NCI-H1694 treated with DMSO at 0.1 percent for 48 hours (cell line): ENCODE results near the gene ADIPOR2.
"Not testable (repeated sequence)": the region's sequence is repeated elsewhere in the genome, so short reads cannot be mapped to it uniquely, and the experiment has no call there.

Experiments
- DNase-seq: peaks from one replicate; lab custom pipeline; 2025; lab: John Stamatoyannopoulos, UW

Gene ADIPOR2

DNA sequence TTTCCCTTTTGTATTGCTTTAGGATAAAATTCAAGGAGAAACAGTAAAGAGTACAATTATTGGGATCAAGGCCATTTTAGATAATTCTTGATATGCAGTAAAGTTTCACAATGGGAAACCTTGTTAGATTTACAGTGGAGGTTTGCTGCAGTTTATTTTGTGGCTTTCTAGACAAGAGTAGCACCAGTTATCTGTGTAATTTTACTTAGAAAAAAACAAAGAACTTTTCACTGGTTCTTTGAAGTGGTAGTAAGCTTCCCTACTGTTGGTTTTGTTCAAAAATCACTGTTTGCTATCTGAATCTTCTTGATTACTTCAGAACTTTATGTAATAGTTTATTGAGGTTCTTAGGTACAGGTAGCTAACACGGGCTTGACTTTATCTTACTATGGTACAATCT is 42.0 kb downstream of the ADIPOR2 start:
- no peak for DNase-seq

DNA sequence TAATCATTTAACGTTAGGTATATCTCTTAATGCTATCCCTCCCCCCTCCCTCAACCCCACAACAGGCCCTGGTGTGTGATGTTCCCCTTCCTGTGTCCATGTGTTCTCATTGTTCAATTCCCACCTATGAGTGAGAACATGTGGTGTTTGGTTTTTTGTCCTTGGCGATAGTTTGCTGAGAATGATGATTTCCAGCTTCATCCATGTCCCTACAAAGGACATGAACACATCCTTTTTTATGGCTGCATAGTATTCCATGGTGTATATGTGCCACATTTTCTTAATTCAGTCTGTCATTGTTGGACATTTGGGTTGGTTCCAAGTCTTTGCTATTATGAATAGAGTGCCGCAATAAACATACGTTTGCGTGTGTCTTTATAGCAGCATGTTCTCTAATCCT is 42.8 kb downstream of the ADIPOR2 start:
- DNase-seq = not testable (repeated sequence)

DNA sequence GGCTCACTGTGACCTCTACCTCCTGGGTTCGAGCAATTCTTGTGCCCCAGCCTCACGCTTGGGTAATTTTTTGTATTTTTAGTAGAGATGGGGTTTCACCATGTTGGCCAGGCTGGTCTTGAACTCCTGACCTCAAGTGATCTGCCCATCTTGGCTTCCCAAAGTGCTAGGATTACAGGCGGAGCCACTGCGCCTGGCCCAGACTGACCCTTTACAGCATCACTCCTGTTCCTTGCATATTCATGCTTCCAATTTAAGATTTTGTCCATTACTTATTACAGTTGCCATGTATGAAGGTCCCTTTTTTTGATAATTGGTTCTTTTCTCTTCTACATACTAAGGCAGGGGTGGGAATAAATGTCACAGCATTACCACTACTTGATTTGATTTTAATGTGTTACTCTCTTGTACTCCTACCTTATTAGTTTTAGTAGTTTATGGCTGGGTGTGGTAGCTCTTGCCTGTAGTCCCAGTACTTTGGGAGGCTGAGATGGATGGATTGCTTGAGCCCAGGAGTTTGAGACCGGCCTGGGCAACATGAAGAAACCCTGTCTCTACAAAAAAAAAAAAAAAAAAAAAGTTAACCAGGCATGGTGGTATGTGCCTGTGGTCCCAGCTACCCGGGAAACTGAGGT is 46.9 kb downstream of the ADIPOR2 start:
- no peak for DNase-seq

DNA sequence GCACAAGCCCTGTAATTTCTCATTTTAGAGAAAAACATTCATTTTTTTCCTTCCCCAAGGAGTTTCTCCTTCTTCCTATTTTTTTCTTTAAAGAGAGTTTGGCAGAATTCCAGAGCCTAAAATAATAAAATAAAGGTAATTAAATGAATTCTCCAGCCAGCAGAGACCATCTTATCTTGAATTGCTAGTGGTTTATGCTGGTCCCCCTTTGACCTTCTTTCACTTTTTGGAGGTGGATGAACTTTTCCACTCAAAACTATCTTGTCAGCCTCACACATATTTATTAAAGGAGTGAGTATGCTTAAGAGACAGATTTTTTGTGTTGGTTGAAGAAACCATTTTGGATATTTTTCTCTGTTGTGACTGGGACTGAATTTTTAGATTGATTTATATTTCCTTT is 47.6 kb downstream of the ADIPOR2 start:
- DNase-seq = no peak

DNA sequence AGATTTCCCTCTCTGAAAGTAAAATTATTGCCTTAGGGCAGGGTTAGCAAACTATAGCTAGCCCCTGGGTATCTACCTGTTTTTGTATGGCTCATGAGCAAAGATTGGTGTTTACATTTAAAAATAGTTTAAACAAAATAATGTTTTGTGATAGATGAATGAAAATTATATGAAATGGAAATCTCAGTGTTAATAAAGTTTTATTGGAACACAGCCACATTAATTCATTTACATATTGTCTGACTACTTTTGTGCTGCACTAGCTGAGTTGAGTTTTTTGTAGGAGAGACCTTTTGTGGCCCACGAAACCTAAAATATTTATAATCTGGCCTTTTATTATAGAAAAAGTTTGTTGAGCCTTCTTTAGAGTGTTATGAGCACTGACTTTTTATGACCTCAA is 48.5 kb downstream of the ADIPOR2 start:
- DNase-seq = no peak

DNA sequence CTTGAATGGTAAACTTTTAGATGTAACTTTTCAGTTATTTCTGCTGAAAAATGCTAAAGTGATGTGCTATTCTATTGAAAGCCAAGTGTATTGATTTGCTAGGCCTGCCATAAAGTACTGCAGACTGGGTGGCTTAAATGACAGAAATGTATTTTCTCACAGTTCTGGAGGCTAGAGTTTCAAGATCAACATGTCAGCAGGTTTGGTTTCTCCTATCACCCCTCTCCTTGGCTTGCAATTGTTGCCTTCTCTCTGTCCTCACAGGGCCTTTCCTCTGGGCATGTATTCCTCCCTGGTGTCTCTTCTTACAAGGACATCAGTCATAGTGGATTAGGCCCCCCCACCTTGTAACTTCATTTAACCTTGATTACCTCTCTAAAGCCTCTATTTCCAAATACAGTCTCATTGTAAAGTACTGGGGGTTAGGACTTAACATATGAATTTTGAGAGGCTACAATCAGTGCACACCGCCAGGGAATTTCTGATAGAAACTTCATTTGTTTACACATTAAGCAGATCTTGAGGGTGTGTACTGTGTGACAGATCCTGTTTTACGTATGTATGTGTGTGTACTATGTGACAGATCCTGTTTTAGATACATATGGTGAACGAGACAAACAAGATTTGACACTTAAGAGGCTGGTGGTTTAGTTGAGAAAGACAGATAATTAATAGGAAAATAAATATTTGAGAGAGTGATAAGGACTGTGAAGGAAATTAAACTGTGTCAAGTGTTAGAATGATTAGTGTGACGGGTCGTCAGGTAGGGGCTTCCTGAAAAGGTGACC is 49.5 kb downstream of the ADIPOR2 start:
- no peak for DNase-seq

DNA sequence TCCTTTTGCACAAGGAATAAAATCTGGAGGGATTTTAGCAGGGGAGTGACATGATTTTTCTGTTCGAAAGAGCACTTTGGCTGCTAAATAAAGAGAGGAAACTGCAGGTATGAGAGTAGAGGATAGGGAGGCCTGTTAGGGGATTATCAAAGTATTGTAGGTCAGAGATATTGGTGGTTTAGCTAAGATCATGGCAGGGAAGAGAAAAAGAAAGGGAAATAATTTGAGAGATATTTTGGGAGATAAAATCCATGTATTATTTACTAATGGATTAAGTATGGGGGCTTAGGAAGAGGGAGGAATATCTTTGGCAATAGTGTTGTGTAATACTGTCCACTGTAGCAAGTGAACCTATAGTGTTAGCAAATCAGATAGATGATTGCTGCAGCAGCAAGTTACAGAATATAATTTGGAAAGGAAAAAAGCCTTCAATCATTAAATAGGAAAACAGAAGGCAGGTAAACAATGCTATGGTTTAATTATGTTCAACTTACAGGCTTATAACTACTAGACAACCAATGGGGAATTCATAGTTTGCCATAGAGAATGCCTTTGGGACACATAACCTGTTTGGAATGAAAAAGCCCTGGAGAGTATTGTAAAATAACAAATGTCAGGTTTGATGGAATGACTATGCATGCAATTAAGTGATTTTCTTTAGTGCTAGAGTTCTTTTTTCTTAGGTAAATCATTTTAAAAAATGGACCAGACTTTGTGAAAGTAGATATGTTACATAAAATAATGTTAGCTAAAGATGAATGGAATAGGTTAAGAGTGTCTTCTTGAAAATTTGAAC is 50.5 kb downstream of the ADIPOR2 start:
- DNase-seq = no peak

DNA sequence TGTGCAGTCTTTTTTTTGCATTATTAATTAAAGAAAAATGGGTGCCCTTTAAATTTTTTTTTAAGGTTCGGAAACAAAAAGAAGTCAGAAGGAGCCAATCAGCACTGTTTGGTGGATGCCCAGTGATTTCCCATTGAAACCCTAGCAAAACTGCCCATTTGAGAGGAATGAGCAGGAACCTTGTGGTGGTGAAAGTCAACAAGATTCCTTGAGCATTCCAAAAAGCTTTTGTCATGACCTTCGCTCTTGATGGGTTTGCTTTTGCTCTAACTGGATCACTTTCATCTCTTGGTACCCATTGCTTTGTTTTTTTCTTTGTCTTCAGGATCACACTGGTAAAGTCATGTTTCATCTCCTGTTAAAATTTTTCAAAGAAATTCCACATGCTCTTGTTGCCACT is 54.1 kb downstream of the ADIPOR2 start:
- no peak for DNase-seq

DNA sequence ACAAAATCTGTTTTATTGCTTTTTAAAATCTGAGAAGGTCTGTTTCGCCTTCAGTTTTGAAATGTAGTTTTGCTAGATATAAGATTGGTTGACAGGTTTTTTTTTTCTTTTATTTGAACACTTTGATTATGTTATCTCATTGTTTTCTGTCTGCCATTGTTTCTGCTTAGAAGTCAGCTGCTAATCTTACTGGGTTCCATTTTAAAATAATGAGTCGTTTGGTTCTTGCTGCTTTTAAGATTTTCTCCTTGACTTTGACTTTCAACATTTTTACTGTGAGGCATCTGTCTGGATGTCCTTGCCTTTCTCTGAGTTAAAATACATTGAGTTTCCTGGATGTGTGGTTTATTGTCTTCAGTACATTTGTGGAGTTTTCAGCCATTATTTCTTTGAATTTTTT is 56.7 kb downstream of the ADIPOR2 start:
- DNase-seq = no peak

DNA sequence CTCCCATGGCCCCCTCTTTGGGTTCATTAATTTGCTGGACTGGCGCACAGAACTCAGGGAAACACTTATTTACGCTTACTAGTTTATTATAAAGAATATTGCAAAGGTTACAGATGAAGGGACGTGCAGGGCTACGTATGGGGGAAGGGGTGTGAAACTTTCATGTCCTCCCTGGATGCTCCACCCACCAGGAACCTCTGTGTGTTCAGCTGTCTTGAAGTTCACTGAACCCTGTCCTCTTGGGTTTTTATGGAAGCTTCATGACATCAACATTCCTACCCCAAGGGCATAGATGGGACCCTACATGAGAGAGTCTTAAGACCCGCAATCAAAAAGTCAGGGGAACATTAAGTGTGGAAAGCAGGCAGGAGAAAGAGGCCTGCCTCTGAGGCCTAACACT is 58.1 kb downstream of the ADIPOR2 start:
- no peak for DNase-seq

DNA sequence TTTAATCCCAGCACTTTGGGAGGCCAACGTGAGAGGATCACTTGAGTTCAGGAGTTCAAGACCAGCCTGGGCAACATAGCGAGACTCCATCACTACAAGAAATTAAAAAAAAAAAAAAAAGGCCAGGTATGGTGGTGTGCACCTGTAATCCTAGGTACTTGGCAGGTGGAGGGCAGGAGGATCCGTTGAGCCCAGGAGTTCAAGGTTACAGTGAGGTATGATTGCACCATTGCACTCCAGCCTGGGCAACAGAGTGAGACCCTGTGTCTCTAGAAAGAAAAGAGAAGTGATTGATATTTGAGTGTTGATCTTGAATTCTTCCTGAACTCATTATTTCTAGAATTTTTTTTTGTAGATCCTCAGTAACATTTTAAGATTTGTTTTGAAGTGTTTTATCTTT is 59.4 kb downstream of the ADIPOR2 start:
- no peak for DNase-seq

DNA sequence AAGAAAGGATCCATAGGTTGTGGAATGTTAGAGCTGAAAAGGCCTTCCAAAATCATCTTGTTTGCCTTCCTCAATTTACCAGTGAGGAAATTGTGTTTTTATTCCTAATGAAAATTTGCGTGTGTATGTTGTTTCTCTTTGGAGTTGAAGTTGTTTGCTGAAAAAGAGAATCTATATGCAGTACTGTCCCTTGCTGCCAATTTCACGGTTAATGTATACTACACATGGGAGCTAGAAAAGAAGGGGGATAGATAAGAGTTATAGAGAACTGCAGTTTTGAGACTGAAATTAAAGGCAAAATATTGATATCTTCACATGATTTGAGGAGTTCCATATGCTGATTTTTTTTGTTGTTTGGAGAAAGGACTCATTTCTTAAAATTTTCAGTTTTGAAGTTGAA is 67.5 kb downstream of the ADIPOR2 start:
- DNase-seq = no peak

DNA sequence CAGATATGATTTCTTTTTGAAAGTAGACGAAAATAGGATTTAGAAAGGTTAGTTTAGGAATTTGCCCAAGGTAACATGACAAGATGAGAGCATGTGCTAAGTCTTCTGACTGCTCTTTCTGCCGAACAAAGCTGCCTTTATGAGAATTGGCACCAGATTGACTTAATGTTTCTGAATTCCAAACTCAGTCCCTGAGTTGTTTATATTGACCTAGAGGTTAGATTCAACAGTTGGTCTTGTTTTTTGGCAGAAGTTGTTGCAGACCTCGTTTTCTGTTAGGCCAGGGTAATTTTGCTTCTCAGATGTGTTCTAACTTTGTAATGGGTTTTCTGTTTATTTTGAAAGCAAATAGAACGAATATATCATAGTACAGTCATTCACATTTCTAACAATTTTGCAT is 68.0 kb downstream of the ADIPOR2 start:
- DNase-seq = no peak

DNA sequence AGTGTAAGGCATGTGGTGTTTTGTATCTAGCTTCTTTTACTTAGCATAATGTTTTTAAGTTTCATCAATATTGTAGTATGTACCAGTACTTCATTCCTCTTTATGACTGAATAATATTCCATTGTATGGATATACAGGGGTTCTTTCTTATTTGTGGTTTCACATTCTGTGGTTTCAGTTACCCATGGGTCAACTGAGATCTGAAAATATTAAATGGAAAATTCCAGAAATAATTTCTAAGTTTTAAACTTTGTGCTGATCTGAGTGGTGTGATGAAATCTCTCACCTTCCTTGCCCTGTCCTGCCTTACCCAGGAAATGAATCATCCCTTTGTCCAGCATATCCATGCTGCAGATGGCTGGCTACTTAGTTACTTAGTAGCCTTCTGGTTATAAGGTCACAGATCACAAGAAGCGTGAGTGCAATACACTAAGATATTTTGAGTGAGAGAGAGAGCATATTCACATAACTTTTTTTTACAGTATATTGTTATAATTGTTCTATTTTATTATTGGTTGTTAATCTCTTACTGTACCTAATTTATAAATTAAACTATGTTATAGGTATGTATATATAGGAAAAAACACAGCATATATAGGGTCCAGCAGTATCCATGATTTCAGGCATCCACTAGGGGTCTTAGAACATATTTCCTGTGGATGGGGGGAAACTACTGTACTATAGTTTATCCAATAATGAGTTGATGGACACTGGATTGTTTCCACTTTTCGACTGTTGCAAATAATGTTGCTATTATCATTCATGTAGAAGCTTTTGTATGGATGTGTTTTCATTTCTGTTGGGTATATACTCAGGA is 69.9 kb downstream of the ADIPOR2 start:
- DNase-seq = no peak

DNA sequence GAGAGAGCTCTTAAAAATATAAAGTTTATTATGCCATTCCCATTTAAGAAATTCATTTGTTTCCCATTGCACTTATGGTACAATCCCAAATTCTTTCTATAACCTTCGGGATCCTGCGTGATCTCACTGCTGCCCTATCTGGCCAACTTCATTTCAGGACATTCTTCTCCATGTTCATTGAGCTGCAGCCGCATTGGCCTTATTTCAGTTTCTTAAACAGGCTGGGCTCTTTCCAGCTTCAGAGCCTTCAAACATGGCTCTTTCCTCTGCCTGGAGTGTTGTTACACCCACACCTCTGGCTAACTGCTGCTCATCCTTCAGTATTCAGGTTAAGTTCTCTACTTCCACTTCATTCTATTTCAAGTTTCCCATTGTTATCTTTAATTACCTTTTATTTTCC is 71.0 kb downstream of the ADIPOR2 start:
- DNase-seq = no peak

DNA sequence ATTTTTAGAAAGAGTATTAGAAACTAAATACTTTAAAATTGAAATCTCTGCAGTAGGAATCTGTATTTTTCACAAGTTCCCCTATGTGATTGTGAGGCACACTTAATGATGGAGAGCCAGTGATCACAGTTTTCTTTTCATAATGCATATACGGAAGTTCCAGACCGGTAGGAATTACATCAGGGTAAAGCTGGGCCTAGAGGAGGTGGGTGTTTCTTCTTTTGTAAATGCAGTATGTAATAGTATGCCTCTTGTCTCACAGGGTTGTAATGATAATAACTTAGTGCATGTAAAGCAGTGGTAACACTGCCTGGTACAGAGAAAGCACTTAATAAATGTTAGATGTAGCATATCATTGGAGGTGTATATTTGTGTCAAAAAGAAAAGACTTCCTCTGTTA is 72.3 kb downstream of the ADIPOR2 start:
- no peak for DNase-seq

DNA sequence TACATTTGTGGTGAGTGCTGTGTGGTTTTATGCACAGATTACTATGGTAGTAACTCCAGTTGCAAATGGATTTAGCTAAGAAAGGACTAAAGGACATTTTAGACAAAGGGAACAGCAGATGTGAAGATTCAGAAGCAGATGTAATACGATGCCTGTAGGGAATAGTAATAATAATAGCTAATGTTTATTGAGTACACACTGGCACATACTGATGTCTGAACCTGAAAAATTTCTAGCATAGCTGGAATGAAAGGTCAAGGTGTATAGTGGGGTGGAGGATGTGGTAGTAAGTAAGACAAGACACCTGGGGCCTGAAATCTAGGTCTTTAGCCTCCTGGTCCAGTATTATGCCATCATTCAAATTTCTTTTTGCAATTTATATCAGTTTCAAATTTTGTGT is 75.2 kb downstream of the ADIPOR2 start:
- DNase-seq = no peak

DNA sequence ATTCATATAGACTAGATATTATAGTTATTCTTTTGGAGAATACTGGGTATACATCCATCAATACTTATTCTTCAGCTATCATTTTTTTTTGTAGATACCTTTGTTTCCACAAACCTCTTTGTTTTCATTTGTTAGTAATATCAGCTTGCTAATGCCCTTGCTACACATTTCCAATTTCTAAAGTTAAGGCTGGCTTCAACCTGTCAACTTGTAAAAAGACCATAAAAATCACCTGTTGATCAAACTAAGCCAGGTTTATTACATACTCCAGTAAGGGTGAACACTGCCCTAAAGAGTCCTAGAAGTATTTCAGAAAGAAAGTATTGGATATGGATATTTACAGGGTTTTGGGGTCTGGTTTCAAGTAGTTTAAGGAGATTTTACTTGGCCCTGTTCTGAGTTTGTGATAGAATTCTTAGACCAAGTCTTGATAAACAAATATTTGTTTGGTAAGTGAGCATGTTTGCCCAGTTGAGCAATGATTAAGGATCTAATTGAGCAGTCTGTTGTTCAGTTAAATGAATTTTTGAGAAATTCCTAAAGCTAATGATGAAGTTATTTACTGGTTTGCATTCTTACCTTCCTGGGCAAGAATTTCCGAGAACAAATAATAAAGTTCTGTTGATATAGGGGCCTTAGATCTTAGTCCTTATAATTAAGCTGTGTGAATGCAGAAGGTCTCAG is 76.7 kb downstream of the ADIPOR2 start:
- DNase-seq = no peak

DNA sequence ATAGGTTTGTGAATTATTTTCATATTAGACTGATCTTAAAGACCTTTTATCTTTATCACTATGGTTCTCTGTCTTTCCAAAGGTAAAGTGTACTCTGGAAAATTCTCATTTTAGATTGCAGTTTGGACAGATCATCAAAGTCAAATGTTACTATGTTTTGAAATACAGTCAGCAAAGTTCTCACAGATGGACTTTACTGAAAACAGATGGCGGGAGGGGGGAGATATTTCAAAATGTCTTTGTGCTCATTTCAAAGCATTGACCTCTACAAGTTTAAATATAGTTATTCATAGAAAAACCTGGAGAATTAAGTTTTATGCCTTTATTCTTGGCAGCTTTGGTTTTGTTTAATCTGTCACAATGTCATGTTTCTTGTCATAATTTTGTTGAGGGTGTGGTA is 77.7 kb downstream of the ADIPOR2 start:
- DNase-seq = peak; percentile 91

DNA sequence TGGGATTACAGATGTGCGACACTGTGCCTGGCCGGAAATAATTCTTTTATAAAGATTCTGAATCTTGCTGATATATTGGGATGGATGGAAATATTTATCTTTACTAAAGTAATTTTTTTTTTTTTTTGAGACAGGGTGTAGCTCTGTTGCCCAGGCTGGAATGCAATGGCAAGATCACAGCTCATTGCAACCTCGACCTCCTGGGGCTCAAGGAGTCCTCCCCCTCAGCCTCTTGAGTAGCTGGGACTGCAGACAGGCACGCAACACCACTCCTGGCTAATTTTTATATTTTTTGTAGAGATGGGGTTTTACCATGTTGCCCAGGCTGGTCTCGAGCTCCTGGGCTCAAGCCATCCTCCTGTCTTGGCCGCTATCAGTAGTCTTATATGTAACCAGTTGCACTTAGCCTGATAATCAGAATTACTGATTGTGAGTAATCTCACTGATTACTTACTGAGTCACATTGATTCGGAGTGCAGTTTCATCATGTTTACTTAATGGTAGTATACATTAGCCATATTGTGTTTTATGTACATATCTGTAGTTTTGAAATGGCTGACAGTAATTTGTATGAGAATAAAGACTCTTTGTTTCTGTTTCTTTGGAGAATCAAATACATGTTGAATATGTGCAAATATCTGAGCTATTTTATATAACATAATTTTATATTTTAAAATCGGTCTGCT is 79.1 kb downstream of the ADIPOR2 start:
- no peak for DNase-seq
